ENCODE data around the gene KRTAP7-1.

Gene KRTAP7-1

DNA sequence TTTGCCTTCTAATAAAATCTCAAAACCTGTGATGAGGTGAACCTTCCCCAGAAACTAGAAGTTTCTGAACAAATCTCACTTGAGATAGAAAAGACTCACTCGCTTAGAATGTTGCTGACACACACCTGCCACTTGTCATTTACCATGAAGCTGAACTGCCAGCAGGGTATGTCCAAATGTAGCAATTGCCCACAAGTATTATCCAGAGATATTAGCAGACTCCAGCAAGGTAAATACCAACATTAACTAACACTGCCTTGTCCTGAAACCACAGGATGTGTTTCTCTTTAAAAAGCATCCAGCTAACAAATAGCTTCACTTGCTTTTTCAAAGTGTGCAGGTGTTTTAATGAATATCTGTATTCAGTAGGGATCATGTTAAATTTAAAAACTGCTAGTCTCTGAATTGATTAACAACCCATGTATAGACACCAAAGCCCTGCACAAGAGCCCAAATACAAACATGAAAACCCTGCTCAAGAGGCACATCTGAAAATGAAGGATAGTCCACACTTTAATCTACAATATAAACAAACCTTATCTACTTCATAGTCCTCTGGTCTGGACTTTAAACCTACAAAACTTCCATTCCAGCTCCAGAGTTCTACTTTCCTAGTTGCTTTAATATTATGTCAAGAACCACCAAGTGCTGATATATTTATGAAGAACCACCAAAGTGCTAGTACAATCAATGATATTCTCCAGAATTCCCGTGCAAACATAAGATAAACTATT lies 35.8 kb downstream of the KRTAP7-1 start:
- no peaks in the 10 kb centered on the region for H3K27me3 ChIP-seq (replicated peaks; ENCODE audit: control insufficient read depth, insufficient read depth, low read length)
- TF ChIP-seq, protein P1, sequence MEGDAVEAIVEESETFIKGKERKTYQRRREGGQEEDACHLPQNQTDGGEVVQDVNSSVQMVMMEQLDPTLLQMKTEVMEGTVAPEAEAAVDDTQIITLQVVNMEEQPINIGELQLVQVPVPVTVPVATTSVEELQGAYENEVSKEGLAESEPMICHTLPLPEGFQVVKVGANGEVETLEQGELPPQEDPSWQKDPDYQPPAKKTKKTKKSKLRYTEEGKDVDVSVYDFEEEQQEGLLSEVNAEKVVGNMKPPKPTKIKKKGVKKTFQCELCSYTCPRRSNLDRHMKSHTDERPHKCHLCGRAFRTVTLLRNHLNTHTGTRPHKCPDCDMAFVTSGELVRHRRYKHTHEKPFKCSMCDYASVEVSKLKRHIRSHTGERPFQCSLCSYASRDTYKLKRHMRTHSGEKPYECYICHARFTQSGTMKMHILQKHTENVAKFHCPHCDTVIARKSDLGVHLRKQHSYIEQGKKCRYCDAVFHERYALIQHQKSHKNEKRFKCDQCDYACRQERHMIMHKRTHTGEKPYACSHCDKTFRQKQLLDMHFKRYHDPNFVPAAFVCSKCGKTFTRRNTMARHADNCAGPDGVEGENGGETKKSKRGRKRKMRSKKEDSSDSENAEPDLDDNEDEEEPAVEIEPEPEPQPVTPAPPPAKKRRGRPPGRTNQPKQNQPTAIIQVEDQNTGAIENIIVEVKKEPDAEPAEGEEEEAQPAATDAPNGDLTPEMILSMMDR (IDR thresholded peaks at IDR 0.05; ENCODE audit: insufficient read depth, low read length, poor library complexity, severe bottlenecking): no peak
- no peak for DNase-seq (ENCODE audit: extremely low read depth, insufficient read length)

DNA sequence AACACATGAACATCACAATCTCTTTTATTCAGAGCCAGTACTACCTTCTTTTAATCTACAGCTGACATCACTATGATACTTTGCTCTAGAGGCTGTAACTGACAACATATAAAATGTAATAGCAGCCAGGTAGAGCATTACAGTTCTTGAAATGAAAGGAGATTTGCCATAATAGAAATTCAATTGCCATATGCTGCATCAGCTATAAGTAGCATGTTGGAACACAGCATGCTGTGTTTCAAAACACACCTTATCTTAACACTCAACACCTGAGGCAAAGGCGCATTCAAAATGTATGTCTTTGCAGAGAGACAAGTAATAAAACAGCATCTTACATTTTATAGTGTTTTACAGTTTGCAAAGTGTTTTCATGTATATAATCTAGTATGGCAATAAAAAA lies 50.3 kb downstream of the KRTAP7-1 start:
- Histone ChIP-seq H3K36me3 (ENCODE audit: control insufficient read depth, insufficient read depth, low read length) (no peaks in the 10 kb centered on the region), H3K4me3 (replicated peaks; ENCODE audit: low read depth, low read length) (no peak overlapping the region), H3K27me3 (replicated peaks; ENCODE audit: control insufficient read depth, insufficient read depth, low read length) (no peaks in the 10 kb centered on the region)
- DNase-seq (ENCODE audit: extremely low read depth, insufficient read length): no peak
- TF ChIP-seq, protein P1 (IDR thresholded peaks at IDR 0.05; ENCODE audit: insufficient read depth, low read length, poor library complexity, severe bottlenecking): no peak

More for the DNA sequence above, 35.8 kb downstream of the KRTAP7-1 start:
- Histone ChIP-seq H3K36me3 (ENCODE audit: control insufficient read depth, insufficient read depth, low read length) (no peaks in the 10 kb centered on the region), H3K4me3 (replicated peaks; ENCODE audit: low read depth, low read length) (no peak overlapping the region)
